Neutrophil (primary cell): ENCODE results near the gene ILDR2.

Experiments used
- H3K27ac ChIP-seq: fragments of 200-600 bp; sonication (generic); 2 replicates; pipeline ENCODE4 v1.5.1; 2016; ENCODE audit warnings: mild to moderate bottlenecking, moderate library complexity
- H3K27me3 ChIP-seq: fragments of 200-600 bp; sonication (generic); 2 replicates; pipeline ENCODE4 v1.6.0; 2016; ENCODE audit warnings: mild to moderate bottlenecking
- H3K36me3 ChIP-seq: fragments of 200-600 bp; sonication (generic); 2 replicates; pipeline ENCODE4 v1.5.1; 2017
- H3K4me1 ChIP-seq, 2 experiments: fragments of 200-600 bp in 1 of 2; sonication (generic) in 1 of 2; 1 replicate in 1 of 2; 2 replicates in 1 of 2; pipeline versions ENCODE4 v1.5.1 to v1.6.1; 2013 to 2016; ENCODE audit warnings: low read depth in 1 of 2, low read length in 1 of 2, mild to moderate bottlenecking in 1 of 2, moderate library complexity in 1 of 2; ENCODE audit not compliant: control insufficient read depth in 1 of 2, insufficient read depth in 1 of 2
- H3K4me3 ChIP-seq, 2 experiments: fragments of 200-600 bp in 1 of 2; sonication (generic) in 1 of 2; 1 replicate in 1 of 2; 2 replicates in 1 of 2; pipeline ENCODE4 v1.5.1; 2013 to 2016; ENCODE audit warnings: low read depth in 1 of 2, low read length in 1 of 2, mild to moderate bottlenecking in 1 of 2, moderate library complexity in 1 of 2
- H3K9me3 ChIP-seq: fragments of 200-600 bp; sonication (generic); 2 replicates; pipeline ENCODE4 v1.5.1; 2016
- TF ChIP-seq, protein P1 (sequence below): fragments of 200-600 bp; sonication (generic); IDR thresholded peaks from 2 replicates; pipeline ENCODE4 v1.5.1; 2016; ENCODE audit warnings: antibody characterized with exemption

ILDR2 gene

DNA sequence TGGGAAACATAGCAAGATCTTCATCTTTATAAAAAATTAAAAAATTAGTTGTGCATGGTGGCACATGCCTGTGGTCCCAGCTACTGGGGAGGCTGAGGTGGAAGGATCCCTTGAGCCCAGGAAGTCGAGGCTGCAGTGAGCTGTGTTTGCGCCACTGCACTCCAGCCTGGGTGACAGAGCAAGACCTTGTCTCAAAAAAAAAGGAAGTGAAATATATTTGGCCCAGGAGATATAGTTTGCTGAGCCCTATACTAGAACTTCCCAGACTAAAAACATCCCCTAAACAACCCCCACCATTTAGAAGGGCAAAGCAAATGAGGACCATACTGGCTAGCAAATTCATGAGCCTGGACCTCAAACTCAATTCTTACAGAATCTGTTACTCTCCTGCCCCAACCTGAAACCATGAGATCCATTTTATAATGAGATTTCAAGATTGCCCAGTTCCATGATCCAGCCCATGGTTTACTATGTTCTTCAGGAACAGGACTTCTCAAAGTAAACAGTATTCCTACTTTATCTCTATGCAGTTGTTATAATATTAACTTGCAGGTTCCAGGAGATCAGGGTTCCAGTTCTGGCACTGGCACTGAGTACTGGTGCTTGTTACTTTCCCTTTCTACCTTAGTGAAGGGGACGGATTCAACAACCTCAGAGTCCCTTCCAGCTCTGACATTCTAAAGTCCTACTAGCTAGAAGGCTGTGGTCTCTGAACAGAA lies 50.4 kb downstream of the ILDR2 start:
- Histone ChIP-seq H3K27ac (no peak overlapping the region), H3K4me1 (peaks cover 4 to 8% of the 10 kb centered on the region in 2 experiments), H3K27me3 (peaks cover 41% of the 10 kb centered on the region), H3K4me3 (no peak overlapping the region), H3K9me3 (no peaks in the 10 kb centered on the region), H3K36me3 (no peaks in the 10 kb centered on the region)
- TF ChIP-seq, protein P1, sequence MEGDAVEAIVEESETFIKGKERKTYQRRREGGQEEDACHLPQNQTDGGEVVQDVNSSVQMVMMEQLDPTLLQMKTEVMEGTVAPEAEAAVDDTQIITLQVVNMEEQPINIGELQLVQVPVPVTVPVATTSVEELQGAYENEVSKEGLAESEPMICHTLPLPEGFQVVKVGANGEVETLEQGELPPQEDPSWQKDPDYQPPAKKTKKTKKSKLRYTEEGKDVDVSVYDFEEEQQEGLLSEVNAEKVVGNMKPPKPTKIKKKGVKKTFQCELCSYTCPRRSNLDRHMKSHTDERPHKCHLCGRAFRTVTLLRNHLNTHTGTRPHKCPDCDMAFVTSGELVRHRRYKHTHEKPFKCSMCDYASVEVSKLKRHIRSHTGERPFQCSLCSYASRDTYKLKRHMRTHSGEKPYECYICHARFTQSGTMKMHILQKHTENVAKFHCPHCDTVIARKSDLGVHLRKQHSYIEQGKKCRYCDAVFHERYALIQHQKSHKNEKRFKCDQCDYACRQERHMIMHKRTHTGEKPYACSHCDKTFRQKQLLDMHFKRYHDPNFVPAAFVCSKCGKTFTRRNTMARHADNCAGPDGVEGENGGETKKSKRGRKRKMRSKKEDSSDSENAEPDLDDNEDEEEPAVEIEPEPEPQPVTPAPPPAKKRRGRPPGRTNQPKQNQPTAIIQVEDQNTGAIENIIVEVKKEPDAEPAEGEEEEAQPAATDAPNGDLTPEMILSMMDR = no peak

DNA sequence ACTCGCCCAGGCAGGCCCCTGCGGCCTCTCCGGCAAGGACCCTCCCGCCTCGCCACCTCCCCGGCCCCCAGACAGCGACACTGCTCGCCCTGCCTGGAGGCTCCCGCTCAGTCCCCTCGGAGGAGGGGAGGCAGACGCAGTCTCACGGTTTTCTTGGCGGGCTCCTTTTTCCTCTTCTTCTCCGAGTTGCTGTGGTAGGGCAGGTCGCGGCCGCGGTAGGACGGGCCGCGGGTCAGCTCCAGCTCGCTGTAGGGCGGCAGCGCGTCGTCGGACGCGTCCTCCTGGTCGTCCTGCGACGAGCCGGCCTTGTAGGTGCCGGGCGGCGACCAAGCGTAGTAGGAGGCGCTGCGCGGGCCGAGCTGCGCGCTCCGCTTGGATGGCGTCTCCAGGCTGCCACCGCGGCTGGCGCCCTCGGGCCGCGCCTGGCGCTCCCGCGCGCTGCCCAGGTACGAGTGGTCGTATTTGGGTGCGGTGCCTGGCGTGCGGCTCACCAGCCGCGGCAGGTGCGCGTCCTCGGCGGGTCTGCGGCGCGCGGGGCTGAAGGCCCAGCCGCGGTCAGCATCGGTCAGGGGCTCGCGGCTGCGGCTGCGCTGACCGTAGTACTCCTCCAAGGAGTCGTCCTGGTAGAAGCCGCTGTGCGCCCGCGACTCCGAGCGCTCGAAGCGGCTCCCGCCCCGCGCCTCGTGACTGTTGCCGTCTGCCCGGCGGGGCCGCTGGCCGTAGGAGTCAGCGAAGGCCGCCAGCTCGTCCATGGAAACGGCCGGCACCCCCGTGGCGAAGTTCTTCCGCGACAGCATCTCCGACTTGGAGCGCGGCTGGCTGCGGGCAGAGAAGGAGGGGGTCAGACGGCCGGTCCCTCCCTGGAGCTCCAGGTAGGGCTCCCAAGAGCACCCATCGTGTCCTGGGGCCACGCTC lies 54.5 kb downstream of the ILDR2 start:
- Histone ChIP-seq H3K36me3 (no peaks in the 10 kb centered on the region), H3K9me3 (no peaks in the 10 kb centered on the region), H3K4me1 (peaks cover 4 to 8% of the 10 kb centered on the region in 2 experiments), H3K27ac (no peak overlapping the region), H3K27me3 (peaks cover 70% of the 10 kb centered on the region), H3K4me3 (no peak overlapping the region)
- TF ChIP-seq, protein P1 = no peak

DNA sequence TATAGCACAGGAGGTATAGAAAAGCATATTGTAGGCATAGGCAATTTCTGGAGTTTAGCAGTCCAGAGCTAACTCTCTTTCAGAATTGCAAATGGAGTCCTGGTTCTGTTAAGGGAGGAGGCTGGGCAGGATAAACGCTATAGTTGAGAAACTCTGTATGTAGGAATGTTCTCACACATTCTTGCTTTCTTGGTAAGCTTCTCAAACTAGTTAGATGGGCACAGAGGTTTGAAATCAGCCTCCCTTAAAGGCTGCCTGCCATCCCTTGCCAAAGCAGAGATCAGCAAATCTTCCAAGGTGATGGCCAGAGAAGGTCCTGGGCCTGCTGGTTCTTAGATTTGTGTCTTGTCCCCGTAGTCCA lies 56.4 kb downstream of the ILDR2 start:
- Histone ChIP-seq H3K27ac (no peak overlapping the region), H3K9me3 (no peaks in the 10 kb centered on the region), H3K27me3 (peaks cover 81% of the 10 kb centered on the region), H3K4me1 (peaks cover 4 to 8% of the 10 kb centered on the region in 2 experiments), H3K4me3 (no peak overlapping the region), H3K36me3 (no peaks in the 10 kb centered on the region)
- TF ChIP-seq, protein P1 = no peak

DNA sequence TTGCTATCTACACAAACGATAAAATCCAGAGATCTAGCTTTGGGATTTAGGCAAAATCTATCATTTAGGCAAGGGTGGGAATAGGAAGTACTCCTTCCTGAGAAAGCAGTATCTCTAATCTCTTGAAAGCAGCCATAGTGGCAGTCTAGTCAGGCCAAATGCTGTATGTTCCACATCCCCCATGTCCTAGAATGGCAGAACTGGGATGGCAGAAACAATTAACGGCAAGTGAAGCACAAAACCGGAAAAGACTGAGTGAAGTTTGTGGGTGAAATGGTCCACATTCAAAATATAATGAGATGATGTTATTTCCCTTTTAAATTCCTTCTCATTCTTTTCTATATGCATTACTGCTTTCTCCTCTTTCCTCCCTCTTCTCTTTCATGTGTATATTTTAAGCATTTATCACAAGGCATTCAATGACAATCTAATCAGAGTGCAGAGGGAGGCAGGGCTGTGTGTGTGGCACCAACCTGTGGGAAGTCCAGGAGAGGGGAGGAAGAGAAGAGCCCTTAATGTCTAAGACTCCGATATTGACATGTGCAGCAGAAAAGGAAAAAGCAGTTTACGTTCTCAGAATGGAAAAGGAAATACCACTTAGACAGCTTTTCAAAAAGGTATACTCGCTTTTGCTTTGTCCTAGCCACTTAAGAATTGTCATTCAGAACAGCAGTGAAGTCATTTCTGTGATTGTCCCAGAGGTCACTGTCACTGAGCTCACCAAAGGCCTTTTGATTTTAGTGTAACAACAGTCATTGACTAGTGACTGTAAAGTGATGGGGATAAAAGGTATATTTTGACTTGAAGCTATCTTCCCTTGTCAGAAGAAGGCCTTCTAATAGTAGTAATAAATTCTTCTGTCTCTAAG lies 57.0 kb downstream of the ILDR2 start:
- Histone ChIP-seq H3K27ac (no peak overlapping the region), H3K36me3 (no peaks in the 10 kb centered on the region), H3K4me3 (no peak overlapping the region), H3K4me1 (peaks cover 4 to 8% of the 10 kb centered on the region in 2 experiments), H3K9me3 (no peaks in the 10 kb centered on the region), H3K27me3 (peaks cover 83% of the 10 kb centered on the region)
- TF ChIP-seq, protein P1 = no peak

DNA sequence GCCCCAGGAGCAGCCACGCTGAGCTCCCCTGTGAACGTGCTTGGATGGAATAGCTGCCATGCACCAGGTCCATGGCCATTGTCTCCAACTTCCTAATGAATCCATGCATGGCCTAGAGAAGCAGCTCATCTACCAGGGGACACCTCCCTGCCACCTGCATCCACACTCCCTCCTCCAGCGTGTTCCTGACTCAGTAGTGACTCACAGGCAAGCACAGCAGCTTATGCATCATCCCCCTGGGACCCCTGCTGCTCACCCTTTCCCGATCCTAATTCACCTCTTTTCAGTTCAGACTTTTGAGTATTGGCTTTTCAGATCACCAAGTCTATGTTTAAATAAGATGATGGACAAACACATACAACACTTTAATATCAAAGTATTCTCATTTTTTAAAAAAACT lies 59.4 kb downstream of the ILDR2 start:
- Histone ChIP-seq H3K9me3 (no peaks in the 10 kb centered on the region), H3K27ac (no peak overlapping the region), H3K4me3 (no peak overlapping the region), H3K36me3 (no peaks in the 10 kb centered on the region), H3K4me1 (peaks cover 4 to 5% of the 10 kb centered on the region in 2 experiments), H3K27me3 (peaks cover 68% of the 10 kb centered on the region)
- TF ChIP-seq, protein P1 = no peak
